ENCODE measurements around the gene DNAJB8. TPM values are rescaled to one million over a fixed set of nuclear protein-coding genes. Genes with fewer than 3 reads are reported as not detected.

The DNAJB8 gene
- total and polyA plus RNA-seq, 4 donors: not detected

DNA sequence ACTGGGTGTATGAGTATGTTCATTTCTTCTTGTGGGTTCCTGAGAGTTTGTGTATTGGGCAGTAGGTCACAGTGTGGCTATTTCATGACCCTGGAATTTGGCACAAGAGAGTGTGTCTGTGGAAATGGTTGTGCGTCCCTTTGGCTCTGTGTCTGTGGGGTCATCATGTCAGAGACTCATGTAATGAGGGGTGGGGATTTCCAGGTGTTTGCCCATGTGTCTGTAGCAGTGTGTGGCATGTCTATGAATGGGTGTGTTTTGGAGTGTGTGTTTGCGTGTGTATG is 27.6 kb upstream of the DNAJB8 start:
- TF ChIP-seq, protein P1, sequence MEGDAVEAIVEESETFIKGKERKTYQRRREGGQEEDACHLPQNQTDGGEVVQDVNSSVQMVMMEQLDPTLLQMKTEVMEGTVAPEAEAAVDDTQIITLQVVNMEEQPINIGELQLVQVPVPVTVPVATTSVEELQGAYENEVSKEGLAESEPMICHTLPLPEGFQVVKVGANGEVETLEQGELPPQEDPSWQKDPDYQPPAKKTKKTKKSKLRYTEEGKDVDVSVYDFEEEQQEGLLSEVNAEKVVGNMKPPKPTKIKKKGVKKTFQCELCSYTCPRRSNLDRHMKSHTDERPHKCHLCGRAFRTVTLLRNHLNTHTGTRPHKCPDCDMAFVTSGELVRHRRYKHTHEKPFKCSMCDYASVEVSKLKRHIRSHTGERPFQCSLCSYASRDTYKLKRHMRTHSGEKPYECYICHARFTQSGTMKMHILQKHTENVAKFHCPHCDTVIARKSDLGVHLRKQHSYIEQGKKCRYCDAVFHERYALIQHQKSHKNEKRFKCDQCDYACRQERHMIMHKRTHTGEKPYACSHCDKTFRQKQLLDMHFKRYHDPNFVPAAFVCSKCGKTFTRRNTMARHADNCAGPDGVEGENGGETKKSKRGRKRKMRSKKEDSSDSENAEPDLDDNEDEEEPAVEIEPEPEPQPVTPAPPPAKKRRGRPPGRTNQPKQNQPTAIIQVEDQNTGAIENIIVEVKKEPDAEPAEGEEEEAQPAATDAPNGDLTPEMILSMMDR (IDR thresholded peaks at IDR 0.05; ENCODE audit: control extremely low read depth, extremely low read depth): no peak
- Histone ChIP-seq H3K9ac (ENCODE audit: insufficient read depth in 1 of 2, low read length in 2 of 2) (no peak overlapping the region), H3K27ac (ENCODE audit: low read depth in 1 of 2, low read length in 1 of 2) (no peak overlapping the region), H3K36me3 (ENCODE audit: control insufficient read depth in 4 of 4, insufficient read depth in 4 of 4, low read length in 4 of 4) (no peaks in the 10 kb centered on the region), H3K9me3 (ENCODE audit: control insufficient read depth in 4 of 4, insufficient read depth in 3 of 4, low read length in 3 of 4) (peaks cover 0 to 6% (median 0%) of the 10 kb centered on the region in 4 donors), H3K27me3 (ENCODE audit: control insufficient read depth in 3 of 3, insufficient read depth in 3 of 3, low read length in 2 of 3) (peaks cover 0 to 83% (median 77%) of the 10 kb centered on the region in 3 donors), H3K4me3 (no peak overlapping the region), H3K4me1 (ENCODE audit: control insufficient read depth in 5 of 5, insufficient read depth in 5 of 5, low read length in 5 of 5) (peaks cover 0 to 22% (median 20%) of the 10 kb centered on the region in 5 donors)
- 79 to 92% methylated on average over 2 of the region's 2 CpGs for WGBS, 2 donors
- DNase-seq (no peak), ATAC-seq (ENCODE audit: insufficient read depth, low FRiP score) (no peak)

DNA sequence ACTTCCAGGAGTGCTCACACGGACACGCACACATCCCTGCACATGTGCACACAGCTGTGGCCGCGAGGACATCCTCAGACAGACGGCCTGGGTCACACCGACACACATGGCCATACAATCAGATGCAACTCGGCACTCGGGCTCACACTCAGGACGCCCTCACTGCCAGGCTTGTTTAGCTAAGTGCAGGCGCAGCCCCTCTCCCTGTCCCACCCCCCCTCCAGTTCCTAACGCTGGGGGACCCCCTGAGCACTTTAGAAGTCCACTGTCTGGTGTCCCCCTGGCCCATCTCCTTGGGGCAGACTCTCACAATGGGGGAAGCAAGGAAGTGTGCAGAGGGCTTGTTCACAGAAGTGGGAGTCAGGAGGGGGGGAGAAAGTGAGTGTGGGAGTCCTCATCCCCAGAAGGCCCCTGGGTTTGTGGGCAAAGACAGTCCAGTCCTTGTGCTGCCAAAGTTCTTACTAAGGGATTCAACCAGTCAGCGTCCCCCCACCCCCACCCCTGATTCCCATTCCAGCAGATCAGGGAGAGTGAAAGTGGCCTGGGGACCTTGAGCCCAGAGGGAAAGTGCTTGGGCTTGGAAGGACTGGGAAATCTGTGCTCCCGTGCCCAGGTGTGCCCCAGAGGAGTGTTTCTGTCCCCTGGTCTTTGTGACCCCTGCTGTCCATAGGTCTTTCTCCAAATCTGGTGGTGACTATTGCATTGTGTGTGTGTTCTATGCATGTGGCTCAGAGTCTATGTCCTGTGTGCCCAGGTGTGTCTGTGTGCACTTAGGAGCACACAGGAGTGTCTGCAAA is 27.1 kb upstream of the DNAJB8 start:
- Histone ChIP-seq H3K27me3 (ENCODE audit: control insufficient read depth in 3 of 3, insufficient read depth in 3 of 3, low read length in 2 of 3) (peaks cover 0 to 78% (median 78%) of the 10 kb centered on the region in 3 donors), H3K4me3 (no peak overlapping the region)
- 21 to 28% methylated on average over 11 to 13 of the region's 13 CpGs for WGBS, 2 donors

DNA sequence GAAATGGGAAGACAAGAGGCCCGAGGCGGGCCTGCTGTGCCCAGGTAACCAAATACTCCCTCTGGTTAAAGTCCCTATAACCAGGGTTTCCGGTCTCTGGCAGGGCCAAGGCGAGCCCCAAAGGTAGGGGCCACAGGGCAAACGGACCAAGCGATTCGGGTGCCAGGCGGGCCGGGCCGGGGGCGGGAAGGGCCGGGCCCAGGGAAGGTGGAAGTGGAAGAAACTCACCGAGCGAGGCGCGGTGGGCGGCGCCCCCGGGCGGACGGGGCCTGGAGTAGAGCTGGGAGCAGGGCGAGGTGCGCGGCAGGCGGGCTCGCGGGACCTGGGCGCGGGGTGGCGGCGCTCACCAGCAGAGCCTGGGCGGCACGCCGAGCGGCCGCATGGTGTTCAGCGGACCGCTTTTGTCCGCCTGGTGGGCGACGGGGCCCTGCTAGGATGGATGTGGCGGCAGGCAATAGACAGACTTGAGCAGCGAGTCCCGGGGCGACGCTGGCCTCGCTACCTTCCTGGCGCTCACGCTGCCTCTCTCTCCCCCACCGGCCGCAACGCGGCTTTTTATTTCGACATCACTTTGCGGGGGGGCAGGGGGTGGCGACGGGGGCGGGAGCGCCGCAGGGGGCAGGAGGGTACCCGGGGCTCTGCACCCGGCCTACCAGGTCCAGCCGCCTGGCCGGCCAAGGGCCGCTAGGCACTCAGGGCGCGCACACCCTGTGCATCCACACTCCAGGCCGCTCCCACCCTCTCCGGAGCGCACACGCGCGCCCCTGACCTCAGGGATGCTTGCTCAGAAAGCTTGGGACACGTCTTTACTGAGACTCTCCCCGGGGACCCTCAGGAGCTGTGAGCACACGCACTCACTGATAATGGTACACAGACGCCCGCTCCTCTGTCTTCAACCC is 26.2 kb upstream of the DNAJB8 start, which contains the start of gene GATA2:
TSS of gene GATA2 (minus strand) at position 531 of the 899 bp plus-strand sequence. CDS start 6,170 bp downstream, outside the sequence.
- Histone ChIP-seq H3K4me1 (ENCODE audit: control insufficient read depth in 5 of 5, insufficient read depth in 5 of 5, low read length in 5 of 5) (peaks cover 0 to 35% (median 25%) of the 10 kb centered on the region in 5 donors), H3K9me3 (ENCODE audit: control insufficient read depth in 4 of 4, insufficient read depth in 3 of 4, low read length in 3 of 4) (peaks cover 0 to 6% (median 0%) of the 10 kb centered on the region in 4 donors), H3K27ac (ENCODE audit: low read depth in 1 of 2, low read length in 1 of 2) (peak within 1 kb of the TSS in 1 of 2 donors; percentile 93), H3K27me3 (ENCODE audit: control insufficient read depth in 3 of 3, insufficient read depth in 3 of 3, low read length in 2 of 3) (peaks cover 0 to 78% (median 77%) of the 10 kb centered on the region in 3 donors), H3K4me3 (peak within 1 kb of the TSS; percentile 86), H3K9ac (ENCODE audit: insufficient read depth in 1 of 2, low read length in 2 of 2) (no peak within 1 kb of the TSS), H3K36me3 (ENCODE audit: control insufficient read depth in 4 of 4, insufficient read depth in 4 of 4, low read length in 4 of 4) (no peaks in the 10 kb centered on the region)
- TF ChIP-seq, protein P1 (IDR thresholded peaks at IDR 0.05; ENCODE audit: control extremely low read depth, extremely low read depth): no peak
- 3 to 5% methylated on average over 52 to 78 of the region's 78 CpGs for WGBS, 2 donors
- ATAC-seq (ENCODE audit: insufficient read depth, low FRiP score): no peak
- peak; percentile 28 to 53 (median 40) for DNase-seq

More for the DNA sequence above, 27.1 kb upstream of the DNAJB8 start:
- ATAC-seq (ENCODE audit: insufficient read depth, low FRiP score) (no peak), DNase-seq (peak in 1 of 3 donors; percentile 22)
- TF ChIP-seq, protein P1 (IDR thresholded peaks at IDR 0.05; ENCODE audit: control extremely low read depth, extremely low read depth): no peak
- Histone ChIP-seq H3K27ac (ENCODE audit: low read depth in 1 of 2, low read length in 1 of 2) (no peak overlapping the region), H3K4me1 (ENCODE audit: control insufficient read depth in 5 of 5, insufficient read depth in 5 of 5, low read length in 5 of 5) (peaks cover 0 to 27% (median 20%) of the 10 kb centered on the region in 5 donors), H3K36me3 (ENCODE audit: control insufficient read depth in 4 of 4, insufficient read depth in 4 of 4, low read length in 4 of 4) (no peaks in the 10 kb centered on the region), H3K9me3 (ENCODE audit: control insufficient read depth in 4 of 4, insufficient read depth in 3 of 4, low read length in 3 of 4) (peaks cover 0 to 6% (median 0%) of the 10 kb centered on the region in 4 donors), H3K9ac (ENCODE audit: insufficient read depth in 1 of 2, low read length in 2 of 2) (no peak overlapping the region)
